H4 (cell line): ENCODE measurements around the gene HEATR9. TPM values are rescaled to one million over a fixed set of nuclear protein-coding genes. Genes with fewer than 3 reads are reported as not detected.

Experiments
- DNase-seq: peaks from one replicate; pipeline ENCODE4 v3.0.0-alpha.2; 2015; ENCODE audit warnings: low spot score
- total RNA-seq: library from RNA; depleted of rRNA; stranded (reverse); fragments of >200 nt; shearing (Covaris generic); gene quantifications from 2 replicates; pipeline ENCODE4 v1.2.3, GENCODE V29; 2014; rRNA removed

The HEATR9 gene
- total RNA-seq, 1 experiment from 2014 or later: not detected

GRCh38 chr17:35809855-35810461 is 58.7 kb downstream of the HEATR9 start:
- no peak for DNase-seq

- peak; percentile 98 for DNase-seq
Observed at GRCh38 chr17:35808962-35809854, 59.5 kb downstream of the HEATR9 start, which contains the start of gene TAF15. TSS of gene TAF15 (plus strand) at chr17:35809484. CDS start at chr17:35809570, 86 bp downstream.

- DNase-seq: peak; percentile 22
Observed at GRCh38 chr17:35808240-35808961, 60.3 kb downstream of the HEATR9 start.

GRCh38 chr17:35807371-35808144 is 61.1 kb downstream of the HEATR9 start:
- DNase-seq: no peak

Other genes starting within 250 kb of the HEATR9 start
- 6.2 and 6.4 TPM in 2 replicates for gene RASL10B, start 137.3 kb downstream of the HEATR9 start, total RNA-seq
- 0.04 TPM in 2 replicates for gene GAS2L2, start 115.7 kb downstream of the HEATR9 start, total RNA-seq
- not detected in 2 replicates for gene C17orf50, start 108.0 kb downstream of the HEATR9 start, total RNA-seq
- 0.68 TPM in 1 of 2 replicates, not detected in the other for gene MMP28, start 73.2 kb downstream of the HEATR9 start, total RNA-seq
- gene TAF15, start 59.4 kb downstream of the HEATR9 start, total RNA-seq: 17.8 and 19.8 TPM in 2 replicates
- gene CCL5, start 11.5 kb upstream of the HEATR9 start, total RNA-seq: 0.31 TPM in 1 of 2 replicates, not detected in the other
- gene RDM1, start 61.9 kb upstream of the HEATR9 start, total RNA-seq: 0.66 and 1.1 TPM in 2 replicates
- not detected in 2 replicates for gene LYZL6, start 74.8 kb upstream of the HEATR9 start, total RNA-seq
- gene CCL16, start 112.6 kb upstream of the HEATR9 start, total RNA-seq: not detected in 2 replicates
- gene CCL14, start 117.8 kb upstream of the HEATR9 start, total RNA-seq: not detected in 2 replicates
- not detected in 2 replicates for gene CCL15, start 132.7 kb upstream of the HEATR9 start, total RNA-seq
- gene CCL23, start 149.1 kb upstream of the HEATR9 start, total RNA-seq: not detected in 2 replicates
- gene CCL18, start 195.4 kb upstream of the HEATR9 start, total RNA-seq: not detected in 2 replicates
- not detected in 2 replicates for gene CCL3, start 221.3 kb upstream of the HEATR9 start, total RNA-seq
- gene CCL4, start 234.9 kb upstream of the HEATR9 start, total RNA-seq: not detected in 2 replicates